Measurements from ENCODE around the gene BOLA2B.
"Not testable (repeated sequence)": the region's sequence is repeated elsewhere in the genome, so short reads cannot be mapped to it uniquely, and the experiment has no call there.

DNA sequence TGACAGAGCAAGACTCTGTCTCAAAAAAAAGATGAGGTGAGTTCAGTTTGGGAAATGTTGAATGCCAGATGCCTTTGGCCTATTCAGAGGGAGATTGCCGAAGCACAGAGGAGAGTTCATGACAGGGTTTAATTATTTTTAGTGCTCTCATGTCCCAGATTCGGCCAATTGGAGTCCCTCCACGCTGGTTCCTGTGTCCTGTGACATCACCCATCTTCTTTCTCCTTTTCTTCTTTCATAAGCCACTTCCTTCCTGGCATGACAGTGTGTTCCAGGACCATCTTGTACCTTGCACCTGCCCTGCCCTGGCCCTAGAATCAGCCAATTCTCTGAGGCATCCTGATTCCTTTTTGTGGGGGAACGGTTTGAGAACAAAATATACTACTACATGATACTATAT lies 17.9 kb upstream of the BOLA2B start:
- TF ChIP-seq, protein P1, sequence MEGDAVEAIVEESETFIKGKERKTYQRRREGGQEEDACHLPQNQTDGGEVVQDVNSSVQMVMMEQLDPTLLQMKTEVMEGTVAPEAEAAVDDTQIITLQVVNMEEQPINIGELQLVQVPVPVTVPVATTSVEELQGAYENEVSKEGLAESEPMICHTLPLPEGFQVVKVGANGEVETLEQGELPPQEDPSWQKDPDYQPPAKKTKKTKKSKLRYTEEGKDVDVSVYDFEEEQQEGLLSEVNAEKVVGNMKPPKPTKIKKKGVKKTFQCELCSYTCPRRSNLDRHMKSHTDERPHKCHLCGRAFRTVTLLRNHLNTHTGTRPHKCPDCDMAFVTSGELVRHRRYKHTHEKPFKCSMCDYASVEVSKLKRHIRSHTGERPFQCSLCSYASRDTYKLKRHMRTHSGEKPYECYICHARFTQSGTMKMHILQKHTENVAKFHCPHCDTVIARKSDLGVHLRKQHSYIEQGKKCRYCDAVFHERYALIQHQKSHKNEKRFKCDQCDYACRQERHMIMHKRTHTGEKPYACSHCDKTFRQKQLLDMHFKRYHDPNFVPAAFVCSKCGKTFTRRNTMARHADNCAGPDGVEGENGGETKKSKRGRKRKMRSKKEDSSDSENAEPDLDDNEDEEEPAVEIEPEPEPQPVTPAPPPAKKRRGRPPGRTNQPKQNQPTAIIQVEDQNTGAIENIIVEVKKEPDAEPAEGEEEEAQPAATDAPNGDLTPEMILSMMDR (IDR thresholded peaks at IDR 0.05) = not testable (repeated sequence)
- TF ChIP-seq POLR2A (IDR thresholded peaks at IDR 0.05) = not testable (repeated sequence)

All from heart left ventricle (tissue), 13 donors.